ENCODE measurements around the gene ACACB.

Gene ACACB

DNA sequence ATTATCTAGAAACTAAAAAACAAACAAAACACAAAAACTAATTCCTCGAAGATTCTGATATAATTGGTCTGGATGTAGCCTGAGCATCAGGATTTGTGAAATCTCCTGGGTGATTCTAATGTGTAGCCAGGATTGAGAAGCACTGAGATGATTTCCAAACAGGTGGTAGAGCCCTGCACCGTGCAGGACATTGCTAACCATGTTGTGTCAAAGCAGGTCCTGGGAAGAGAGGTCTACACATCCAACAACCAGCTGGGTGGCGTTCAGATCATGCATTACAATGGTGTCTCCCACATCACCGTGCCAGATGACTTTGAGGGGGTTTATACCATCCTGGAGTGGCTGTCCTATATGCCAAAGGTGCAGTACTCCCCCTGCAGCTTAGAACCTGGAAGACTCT, 136.4 kb downstream of the ACACB start:
- Histone ChIP-seq H2AFZ (ENCODE audit: low read depth) (no peak overlapping the region), H3K4me1 (ENCODE audit: low read depth, poor library complexity, severe bottlenecking) (peaks cover 7% of the 10 kb centered on the region), H3K36me3 (ENCODE audit: insufficient read depth) (no peaks in the 10 kb centered on the region), H3K27ac (no peak overlapping the region), H4K20me1 (ENCODE audit: insufficient read depth) (no peaks in the 10 kb centered on the region), H3K79me2 (ENCODE audit: insufficient read depth, low read depth) (no peaks in the 10 kb centered on the region), H3K9ac (no peak overlapping the region), H3K4me2 (no peak overlapping the region), H3K27me3 (ENCODE audit: insufficient read depth, low read depth) (no peaks in the 10 kb centered on the region), H3K4me3 (IDR thresholded peaks at IDR 0.05; ENCODE audit: insufficient read depth, low read depth, low read length) (no peak overlapping the region)
- TF ChIP-seq, protein P1, sequence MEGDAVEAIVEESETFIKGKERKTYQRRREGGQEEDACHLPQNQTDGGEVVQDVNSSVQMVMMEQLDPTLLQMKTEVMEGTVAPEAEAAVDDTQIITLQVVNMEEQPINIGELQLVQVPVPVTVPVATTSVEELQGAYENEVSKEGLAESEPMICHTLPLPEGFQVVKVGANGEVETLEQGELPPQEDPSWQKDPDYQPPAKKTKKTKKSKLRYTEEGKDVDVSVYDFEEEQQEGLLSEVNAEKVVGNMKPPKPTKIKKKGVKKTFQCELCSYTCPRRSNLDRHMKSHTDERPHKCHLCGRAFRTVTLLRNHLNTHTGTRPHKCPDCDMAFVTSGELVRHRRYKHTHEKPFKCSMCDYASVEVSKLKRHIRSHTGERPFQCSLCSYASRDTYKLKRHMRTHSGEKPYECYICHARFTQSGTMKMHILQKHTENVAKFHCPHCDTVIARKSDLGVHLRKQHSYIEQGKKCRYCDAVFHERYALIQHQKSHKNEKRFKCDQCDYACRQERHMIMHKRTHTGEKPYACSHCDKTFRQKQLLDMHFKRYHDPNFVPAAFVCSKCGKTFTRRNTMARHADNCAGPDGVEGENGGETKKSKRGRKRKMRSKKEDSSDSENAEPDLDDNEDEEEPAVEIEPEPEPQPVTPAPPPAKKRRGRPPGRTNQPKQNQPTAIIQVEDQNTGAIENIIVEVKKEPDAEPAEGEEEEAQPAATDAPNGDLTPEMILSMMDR (conservative IDR thresholded peaks at IDR 0.05; ENCODE audit: low read depth, low read length) = no peak

- Histone ChIP-seq H3K4me2 (no peak overlapping the region), H3K27ac (no peak overlapping the region), H3K4me3 (IDR thresholded peaks at IDR 0.05; ENCODE audit: insufficient read depth, low read depth, low read length) (no peak overlapping the region), H2AFZ (ENCODE audit: low read depth) (no peak overlapping the region), H3K9ac (no peak overlapping the region), H3K27me3 (ENCODE audit: insufficient read depth, low read depth) (no peaks in the 10 kb centered on the region), H3K36me3 (ENCODE audit: insufficient read depth) (no peaks in the 10 kb centered on the region), H4K20me1 (ENCODE audit: insufficient read depth) (no peaks in the 10 kb centered on the region), H3K4me1 (ENCODE audit: low read depth, poor library complexity, severe bottlenecking) (peaks cover 7% of the 10 kb centered on the region), H3K79me2 (ENCODE audit: insufficient read depth, low read depth) (no peaks in the 10 kb centered on the region)
- TF ChIP-seq, protein P1 (conservative IDR thresholded peaks at IDR 0.05; ENCODE audit: low read depth, low read length) = no peak
Observed at GRCh38 chr12:109253913-109254544, 137.6 kb downstream of the ACACB start.

- H4K20me1 ChIP-seq (ENCODE audit: insufficient read depth) = no peaks in the 10 kb centered on the region
- H3K4me3 ChIP-seq (IDR thresholded peaks at IDR 0.05; ENCODE audit: insufficient read depth, low read depth, low read length) = no peak overlapping the region
- no peak overlapping the region for H3K9ac ChIP-seq
- no peak overlapping the region for H3K27ac ChIP-seq
- TF ChIP-seq, protein P1 (conservative IDR thresholded peaks at IDR 0.05; ENCODE audit: low read depth, low read length) = no peak
- H2AFZ ChIP-seq (ENCODE audit: low read depth) = no peak overlapping the region
- H3K4me2 ChIP-seq = no peak overlapping the region
- no peaks in the 10 kb centered on the region for H3K27me3 ChIP-seq (ENCODE audit: insufficient read depth, low read depth)
- H3K4me1 ChIP-seq (ENCODE audit: low read depth, poor library complexity, severe bottlenecking) = peaks cover 1% of the 10 kb centered on the region
- H3K79me2 ChIP-seq (ENCODE audit: insufficient read depth, low read depth) = no peaks in the 10 kb centered on the region
- no peaks in the 10 kb centered on the region for H3K36me3 ChIP-seq (ENCODE audit: insufficient read depth)
Observed at GRCh38 chr12:109255377-109255776, 139.0 kb downstream of the ACACB start.

DNA sequence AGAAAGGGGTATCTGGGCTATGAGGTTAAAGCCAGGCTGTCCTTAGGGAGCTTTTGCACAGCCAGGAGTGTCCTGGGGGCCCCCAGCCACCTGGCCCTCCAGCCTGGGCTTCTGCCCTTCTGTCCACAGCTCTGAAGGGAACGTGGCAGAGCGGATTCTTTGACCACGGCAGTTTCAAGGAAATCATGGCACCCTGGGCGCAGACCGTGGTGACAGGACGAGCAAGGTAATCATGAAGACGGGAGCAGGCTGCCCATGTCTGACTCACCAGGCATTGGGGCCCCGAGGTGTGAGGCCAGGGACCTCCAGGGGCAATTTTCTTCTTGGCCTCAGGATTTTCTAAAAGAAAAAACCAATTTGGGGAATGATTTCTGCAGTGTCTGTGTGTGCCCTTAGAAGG, 139.6 kb downstream of the ACACB start:
- Histone ChIP-seq H3K27me3 (ENCODE audit: insufficient read depth, low read depth) (no peaks in the 10 kb centered on the region), H3K9ac (no peak overlapping the region), H3K4me3 (IDR thresholded peaks at IDR 0.05; ENCODE audit: insufficient read depth, low read depth, low read length) (no peak overlapping the region), H3K36me3 (ENCODE audit: insufficient read depth) (no peaks in the 10 kb centered on the region), H3K4me2 (no peak overlapping the region), H4K20me1 (ENCODE audit: insufficient read depth) (no peaks in the 10 kb centered on the region), H3K4me1 (ENCODE audit: low read depth, poor library complexity, severe bottlenecking) (no peaks in the 10 kb centered on the region), H3K27ac (no peak overlapping the region), H2AFZ (ENCODE audit: low read depth) (no peak overlapping the region), H3K79me2 (ENCODE audit: insufficient read depth, low read depth) (no peaks in the 10 kb centered on the region)
- TF ChIP-seq, protein P1 (conservative IDR thresholded peaks at IDR 0.05; ENCODE audit: low read depth, low read length) = no peak

All from KMS-11 (cell line).